MCF 10A (cell line): ENCODE data around the gene TAF11L12. TPM values are rescaled to one million over a fixed set of nuclear protein-coding genes. Genes with fewer than 3 reads are reported as not detected.
"Not testable (repeated sequence)": the region's sequence is repeated elsewhere in the genome, so short reads cannot be mapped to it uniquely, and the experiment has no call there.

Source experiments
- BruUV-seq: library from RNA; stranded (reverse); fragments of 400-500 nt; replicated peaks from 2 replicates; lab custom pipeline; 2021; lab: Mats Ljungman, UMichigan
- CTCF ChIA-PET: fragments of 300-600 bp; sonication (Branson Sonifier 250); formaldehyde crosslinking; extraction: SDS; loops from one replicate; lab custom pipeline; 2021; ENCODE audit warnings: antibody characterized with exemption, inconsistent platforms; lab: Yijun Ruan, JAX
- POLR2A ChIA-PET: fragments of 300-600, 350-650 bp; sonication (Branson Sonifier 250); formaldehyde crosslinking; extraction: SDS; loops from one replicate; lab custom pipeline; 2020; ENCODE audit warnings: antibody characterized with exemption, inconsistent platforms; lab: Yijun Ruan, JAX
- DNase-seq: peaks from one replicate; pipeline ENCODE4 v3.0.0-alpha.2; 2018; ENCODE audit not compliant: unreplicated experiment
- H3K27ac Mint-ChIP-seq: one replicate; pipeline ENCODE4 v1.8.0; 2022; ENCODE audit warnings: mild to moderate bottlenecking, low read depth, mixed read lengths; ENCODE audit not compliant: unreplicated experiment
- H3K27me3 Mint-ChIP-seq: one replicate; pipeline ENCODE4 v1.8.0; 2022; ENCODE audit warnings: mixed read lengths; ENCODE audit not compliant: insufficient read depth, unreplicated experiment
- H3K36me3 Mint-ChIP-seq: one replicate; pipeline ENCODE4 v1.8.0; 2022; ENCODE audit warnings: mild to moderate bottlenecking, moderate library complexity, mixed read lengths; ENCODE audit not compliant: insufficient read depth, unreplicated experiment
- H3K4me1 Mint-ChIP-seq: one replicate; pipeline ENCODE4 v1.8.0; 2022; ENCODE audit warnings: mixed read lengths; ENCODE audit not compliant: insufficient read depth, unreplicated experiment
- H3K4me3 Mint-ChIP-seq: one replicate; pipeline ENCODE4 v1.8.0; 2022; ENCODE audit warnings: mild to moderate bottlenecking, moderate library complexity, mixed read lengths; ENCODE audit not compliant: unreplicated experiment
- H3K9me3 Mint-ChIP-seq: one replicate; pipeline ENCODE4 v1.8.0; 2022; ENCODE audit warnings: mixed read lengths; ENCODE audit not compliant: unreplicated experiment
- CTCF ChIP-seq: fragments of 200-600 bp; IDR thresholded peaks from one replicate; pipeline ENCODE4 v1.8.0; 2022; ENCODE audit warnings: antibody characterized with exemption, mild to moderate bottlenecking; ENCODE audit not compliant: unreplicated experiment
- intact Hi-C: fragments of 100-400 bp; cut with micrococcal nuclease; formaldehyde crosslinking; loops from 2 replicates; pipeline ENCODE4 v1.14.1; 2022
- total RNA-seq: library from RNA; stranded (reverse); gene quantifications from 2 replicates; pipeline ENCODE4 v1.2.3, GENCODE V29; 2022

Gene TAF11L12
- total RNA-seq, 1 experiment from 2014 or later, result not detected

GRCh38 chr5:17620627-17621026 lies 10.4 kb downstream of the TAF11L12 start:
- Mint-ChIP-seq H3K4me1 (peaks cover 9% of the 10 kb centered on the region), H3K36me3 (no peaks in the 10 kb centered on the region), H3K27me3 (no peaks in the 10 kb centered on the region), H3K4me3 (no peak overlapping the region), H3K9me3 (no peaks in the 10 kb centered on the region), H3K27ac (no peak overlapping the region)
- TF ChIP-seq CTCF, result no peak
- DNase-seq, result no peak
- ChIA-PET POLR2A (no interaction called here), CTCF (interaction anchor here (0.8 to 1.1 kb wide), 2 partner anchors 10 to 17 kb away, joined by 4 to 5 read pairs; no protein-coding TSS in a partner anchor)
- intact Hi-C loops, result no loop called here
- BruUV-seq, result no TSS peak

GRCh38 chr5:17625686-17626085 lies 15.5 kb downstream of the TAF11L12 start:
- Mint-ChIP-seq H3K4me3 (no peak overlapping the region), H3K27me3 (no peaks in the 10 kb centered on the region), H3K4me1 (no peaks in the 10 kb centered on the region), H3K36me3 (no peaks in the 10 kb centered on the region), H3K27ac (no peak overlapping the region), H3K9me3 (no peaks in the 10 kb centered on the region)
- BruUV-seq, result no TSS peak
- POLR2A ChIA-PET, result no interaction called here
- intact Hi-C loops, result no loop called here
- DNase-seq, result no peak
- no peak for TF ChIP-seq CTCF
- CTCF ChIA-PET, result no interaction called here

GRCh38 chr5:17631788-17632187 lies 21.6 kb downstream of the TAF11L12 start, which contains the start of gene TAF11L13:
Gene TAF11L13, plus strand, starts transcription at chr5:17632088.
- CTCF ChIA-PET, intact Hi-C loops, H3K36me3 Mint-ChIP-seq, DNase-seq, H3K4me1 Mint-ChIP-seq, H3K9me3 Mint-ChIP-seq, H3K4me3 Mint-ChIP-seq, H3K27me3 Mint-ChIP-seq, H3K27ac Mint-ChIP-seq, BruUV-seq, POLR2A ChIA-PET: not testable (repeated sequence)

- no peaks in the 10 kb centered on the region for H3K4me1 Mint-ChIP-seq
- BruUV-seq, result no TSS peak
- H3K27me3 Mint-ChIP-seq, result no peaks in the 10 kb centered on the region
- H3K36me3 Mint-ChIP-seq, result no peaks in the 10 kb centered on the region
- intact Hi-C loops, result no loop called here
- CTCF ChIA-PET, result interaction anchor here (1.1 kb wide), 1 partner anchor 672 kb away, joined by 4 read pairs; no protein-coding TSS in a partner anchor
- DNase-seq, result no peak
- no peak within 1 kb of the TSS for H3K27ac Mint-ChIP-seq
- H3K9me3 Mint-ChIP-seq, result no peaks in the 10 kb centered on the region
- no peak within 1 kb of the TSS for H3K4me3 Mint-ChIP-seq
- POLR2A ChIA-PET, result no interaction called here
- no peak for TF ChIP-seq CTCF
Measured at GRCh38 chr5:17634160-17634559, 24.0 kb downstream of the TAF11L12 start, which contains the start of gene TAF11L14. Gene TAF11L14, plus strand, starts transcription at chr5:17634460.

- intact Hi-C loops, H3K4me1 Mint-ChIP-seq, CTCF ChIA-PET, H3K36me3 Mint-ChIP-seq, BruUV-seq, POLR2A ChIA-PET, H3K27ac Mint-ChIP-seq, DNase-seq, H3K4me3 Mint-ChIP-seq, H3K27me3 Mint-ChIP-seq: not testable (repeated sequence)
- H3K9me3 Mint-ChIP-seq, result peaks cover 14% of the 10 kb centered on the region
Measured at GRCh38 chr5:17649232-17649631, 39.0 kb downstream of the TAF11L12 start.

- POLR2A ChIA-PET, H3K4me1 Mint-ChIP-seq, CTCF ChIA-PET, BruUV-seq, H3K36me3 Mint-ChIP-seq, DNase-seq, intact Hi-C loops, H3K27ac Mint-ChIP-seq, H3K4me3 Mint-ChIP-seq, H3K9me3 Mint-ChIP-seq, H3K27me3 Mint-ChIP-seq: not testable (repeated sequence)
Measured at GRCh38 chr5:17655201-17655759, 45.1 kb downstream of the TAF11L12 start.
